HepG2 (cell line): ENCODE results near the gene TMEM108. TPM values are rescaled to one million over a fixed set of nuclear protein-coding genes. Genes with fewer than 3 reads are reported as not detected.

Experiments
- ATAC-seq: fragments of 200-7000 bp; cut with Tn5 transposase; 3 replicates; pipeline ENCODE4 v1.9.1; 2020; ENCODE audit warnings: mild to moderate bottlenecking, moderate library complexity
- BruUV-seq: library from RNA; stranded (reverse); fragments of 400-500 nt; replicated peaks from 2 replicates; lab custom pipeline; 2021; lab: Mats Ljungman, UMichigan
- CTCF ChIA-PET: fragments of 300-600 bp; formaldehyde crosslinking; extraction: SDS; loops from one replicate; lab custom pipeline; 2021; ENCODE audit warnings: low total read pairs, inconsistent platforms, low intra/inter-chr PET ratio; lab: Yijun Ruan, JAX
- POLR2A ChIA-PET: fragments of 350-600 bp; sonication (Branson Sonifier 250); formaldehyde crosslinking; loops from one replicate; lab custom pipeline; 2020; ENCODE audit warnings: antibody characterized with exemption, inconsistent platforms; lab: Yijun Ruan, JAX
- DNase-seq: peaks from one replicate; pipeline ENCODE4 v3.0.0-alpha.2; 2015; ENCODE audit warnings: low spot score
- FAIRE-seq: peaks from 3 replicates; lab custom pipeline; 2011; peaks lifted over from hg19 to GRCh38; lab: Jason Lieb, UNC
- H2AFZ ChIP-seq: one replicate; pipeline ENCODE4 v1.6.1; 2011; ENCODE audit warnings: low read length, inconsistent platforms
- H3K27ac ChIP-seq: fragments of 300-600 bp; 3 replicates; pipeline ENCODE4 v1.8.0; 2011; ENCODE audit warnings: mixed run types, mild to moderate bottlenecking, mixed read lengths, low read length, inconsistent platforms; ENCODE audit not compliant: insufficient read depth; ENCODE audit errors: extremely low read length
- H3K27me3 ChIP-seq, 2 experiments: fragments of 200-600 bp in 1 of 2; 2 replicates in 1 of 2; 3 replicates in 1 of 2; pipeline versions ENCODE4 v1.6.0 to v1.8.0; 2011; ENCODE audit warnings: low read length in 2 of 2, mild to moderate bottlenecking in 2 of 2, moderate library complexity in 2 of 2, inconsistent platforms in 1 of 2; ENCODE audit not compliant: insufficient read depth in 2 of 2, control insufficient read depth in 1 of 2
- H3K36me3 ChIP-seq, 2 experiments: fragments of 200-600 bp in 1 of 2; replicated peaks in 1 of 2; 2 replicates in 1 of 2; 3 replicates in 1 of 2; pipeline versions ENCODE4 v1.5.1 to v1.8.0; 2011; ENCODE audit warnings: low read length in 2 of 2, inconsistent platforms in 1 of 2; ENCODE audit not compliant: insufficient read depth in 2 of 2, control insufficient read depth in 1 of 2
- H3K4me1 ChIP-seq: 2 replicates; pipeline ENCODE4 v1.5.1; 2012; ENCODE audit warnings: low read length, inconsistent platforms; ENCODE audit not compliant: insufficient read depth
- H3K4me2 ChIP-seq: 2 replicates; pipeline ENCODE4 v1.6.0; 2011; ENCODE audit warnings: low read depth, low read length, inconsistent platforms
- H3K4me3 ChIP-seq, 3 experiments: fragments of 200-600 bp in 1 of 3; sonication (generic), shearing (Covaris generic) in 1 of 3; replicated peaks in 1 of 3; 2 replicates each; pipeline ENCODE4 v1.5.1; 2011 to 2016; ENCODE audit warnings: low read length in 3 of 3, inconsistent platforms in 2 of 3, low read depth in 2 of 3, mild to moderate bottlenecking in 2 of 3, control low read depth in 1 of 3, mixed read lengths in 1 of 3; ENCODE audit not compliant: insufficient read depth in 1 of 3
- H3K79me2 ChIP-seq: one replicate; pipeline ENCODE4 v1.6.1; 2011; ENCODE audit warnings: low read length, inconsistent platforms; ENCODE audit not compliant: insufficient read depth
- H3K9ac ChIP-seq: 2 replicates; pipeline ENCODE4 v1.6.0; 2011; ENCODE audit warnings: mild to moderate bottlenecking, low read depth, low read length, inconsistent platforms; ENCODE audit not compliant: insufficient read depth
- H3K9me3 ChIP-seq: 2 replicates; pipeline ENCODE4 v1.5.1; 2012; ENCODE audit warnings: mild to moderate bottlenecking, low read length
- H4K20me1 ChIP-seq: 2 replicates; pipeline ENCODE4 v1.6.0; 2011; ENCODE audit warnings: inconsistent platforms, mild to moderate bottlenecking, low read length, moderate library complexity; ENCODE audit not compliant: insufficient read depth
- ATF2 ChIP-seq: sonication (generic); formaldehyde crosslinking; IDR thresholded peaks from 2 replicates; pipeline ENCODE4 v1.4.0; 2020; ENCODE audit warnings: missing genetic modification reagents
- BRD4 ChIP-seq: sonication (generic); formaldehyde crosslinking; IDR thresholded peaks from 2 replicates; pipeline ENCODE4 v1.4.0; 2020; ENCODE audit warnings: missing genetic modification reagents
- GTF2F1 ChIP-seq: fragments of 150-350 bp; IDR thresholded peaks from 2 replicates; pipeline ENCODE4 v1.6.1; 2014; ENCODE audit warnings: low read length
- NCOA1 ChIP-seq: sonication (generic); formaldehyde crosslinking; IDR thresholded peaks from 2 replicates; pipeline ENCODE4 v1.9.0; 2021; ENCODE audit warnings: missing genetic modification reagents
- PAXIP1 ChIP-seq: sonication (generic); formaldehyde crosslinking; conservative IDR thresholded peaks from 2 replicates; pipeline ENCODE4 v1.4.0; 2020; ENCODE audit warnings: mild to moderate bottlenecking, missing genetic modification reagents, moderate library complexity
- RBM22 ChIP-seq: fragments of 200-400 bp; formaldehyde crosslinking; optimal IDR thresholded peaks from 2 replicates; pipeline ENCODE3; 2017; ENCODE audit warnings: mild to moderate bottlenecking, low read length, moderate library complexity
- ZBTB49 ChIP-seq: sonication (generic); formaldehyde crosslinking; IDR thresholded peaks from 2 replicates; pipeline ENCODE4 v1.4.0; 2020; ENCODE audit warnings: missing genetic modification reagents, borderline replicate concordance
- ZFP36 ChIP-seq: fragments of 150-350 bp; IDR thresholded peaks from 2 replicates; pipeline ENCODE4 v1.6.1; 2018; ENCODE audit warnings: borderline replicate concordance, low read length, low read depth; ENCODE audit not compliant: partially characterized antibody
- ZNF234 ChIP-seq: sonication (generic); formaldehyde crosslinking; conservative IDR thresholded peaks from 2 replicates; pipeline ENCODE4 v1.5.1; 2020; ENCODE audit warnings: mild to moderate bottlenecking, missing genetic modification reagents
- ZNF768 ChIP-seq: sonication (generic); formaldehyde crosslinking; IDR thresholded peaks from 2 replicates; pipeline ENCODE4 v1.4.0; 2020; ENCODE audit warnings: missing genetic modification reagents
- ZNF879 ChIP-seq: sonication (generic); formaldehyde crosslinking; IDR thresholded peaks from 2 replicates; pipeline ENCODE4 v1.8.1; 2023; ENCODE audit warnings: missing genetic modification reagents
- ZNF891 ChIP-seq: sonication (generic); formaldehyde crosslinking; IDR thresholded peaks from 2 replicates; pipeline ENCODE4 v1.5.0; 2020; ENCODE audit warnings: mild to moderate bottlenecking, missing genetic modification reagents
- in situ Hi-C: cut with HindIII; loops from 2 replicates; pipeline ENCODE4 v1.10.0; 2017; ENCODE audit warnings: low pct_unique_long_range_greater_than_20kb; ENCODE audit not compliant: extremely low pct_ligation_motif_present
- intact Hi-C: fragments of 100-400 bp; cut with micrococcal nuclease; formaldehyde crosslinking; loops from one replicate; pipeline ENCODE4 v1.10.0; 2022; ENCODE audit not compliant: unreplicated experiment
- polyA plus RNA-seq, 8 experiments: library from polyadenylated mRNA; depleted of rRNA in 3 of 8; stranded (reverse) in 7 of 8; unstranded in 1 of 8; fragments of >200 nt; fragmentation: Illumina TruSeq in 4 of 8; extraction: Trizol in 4 of 8; gene quantifications; 2 replicates each; pipeline versions ENCODE4 v1.2.1 to v1.2.3, GENCODE V29; 2011 to 2016; ENCODE audit warnings: low read depth in 4 of 8, missing spikeins in 1 of 8, mixed read lengths in 1 of 8; ENCODE audit not compliant: insufficient read depth in 1 of 8
- total RNA-seq, 5 experiments: library from RNA; depleted of rRNA; stranded (reverse); fragments of >200 nt; fragmentation: Illumina TruSeq; extraction: Trizol; gene quantifications; 2 replicates each; pipeline ENCODE4 v1.2.3, GENCODE V29; 2016; ENCODE audit warnings: low read depth in 1 of 5

TMEM108 gene
- total and polyA plus RNA-seq, 2 of the 13 experiments (the other 11 are each of a cell fraction or from before 2014, with no cell fraction given), result not detected

DNA sequence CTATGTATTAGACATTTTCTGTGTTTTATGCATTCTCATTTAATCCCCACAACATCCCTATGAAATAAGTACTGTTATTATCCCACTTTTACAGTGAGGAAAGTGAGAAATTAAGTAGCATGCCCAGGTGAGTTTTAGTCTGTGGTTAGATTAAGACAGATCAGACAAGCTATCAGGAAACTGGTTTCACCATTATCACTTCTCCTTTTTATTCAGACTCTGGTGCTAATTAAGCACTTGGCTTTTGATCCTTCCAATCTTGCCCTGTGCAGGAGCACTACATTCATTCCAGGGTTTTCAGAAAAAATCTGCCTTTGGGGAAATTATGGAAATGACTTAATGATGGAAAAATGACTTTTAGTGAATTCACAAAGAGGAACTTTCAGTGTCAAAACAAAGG lies 115.2 kb downstream of the TMEM108 start:
- in situ Hi-C loops, result no loop called here
- no peak for ATAC-seq
- H4K20me1 ChIP-seq, result no peaks in the 10 kb centered on the region
- H3K4me3 ChIP-seq, result no peak overlapping the region
- no peak overlapping the region for H3K27ac ChIP-seq
- H3K9ac ChIP-seq, result no peak overlapping the region
- no peaks in the 10 kb centered on the region for H3K4me1 ChIP-seq
- DNase-seq, result no peak
- no peak overlapping the region for H3K4me2 ChIP-seq
- no peaks in the 10 kb centered on the region for H3K79me2 ChIP-seq
- intact Hi-C loops, result no loop called here
- ChIA-PET CTCF (no interaction called here), POLR2A (no interaction called here)
- no peaks in the 10 kb centered on the region for H3K27me3 ChIP-seq
- H3K36me3 ChIP-seq, result no peaks in the 10 kb centered on the region
- H2AFZ ChIP-seq, result no peak overlapping the region
- no peak for FAIRE-seq
- TF ChIP-seq BRD4 (CRISPR knock-in tag) (no peak), RBM22 (no peak), GTF2F1 (no peak), ZNF891 (CRISPR knock-in tag) (no peak), PAXIP1 (CRISPR knock-in tag) (no peak), ZNF234 (CRISPR knock-in tag) (no peak), ATF2 (no peak), ZFP36 (no peak), ZNF879 (CRISPR knock-in tag) (no peak), NCOA1 (no peak), ZNF768 (no peak), ZBTB49 (CRISPR knock-in tag) (no peak)
- TF ChIP-seq, all 625 proteins: peak for 0
- no peaks in the 10 kb centered on the region for H3K9me3 ChIP-seq
- BruUV-seq, result no TSS peak
